WTC11 (cell line): ENCODE data around the gene WIPF3. TPM values are rescaled to one million over a fixed set of nuclear protein-coding genes. Genes with fewer than 3 reads are reported as not detected.

ENCODE experiments used
- ATAC-seq: fragments of 200-7000 bp; cut with Tn5 transposase; 2 replicates; pipeline ENCODE4 v1.10.0; 2021; ENCODE audit warnings: mild to moderate bottlenecking, moderate library complexity
- CTCF ChIA-PET: fragments of 300-600 bp; sonication (Branson Sonifier 250); formaldehyde crosslinking; loops from one replicate; lab custom pipeline; 2021; ENCODE audit warnings: antibody characterized with exemption; lab: Charles Lee
- POLR2A ChIA-PET: fragments of 350-600 bp; sonication (Branson Sonifier 250); formaldehyde crosslinking; loops from one replicate; lab custom pipeline; 2021; ENCODE audit warnings: antibody characterized with exemption; lab: Charles Lee
- DNase-seq: peaks from one replicate; pipeline ENCODE4 v3.0.0; 2021; ENCODE audit warnings: low spot score
- H3K27ac Mint-ChIP-seq: 2 replicates; pipeline ENCODE4 v1.8.0; 2021; ENCODE audit warnings: mixed read lengths
- H3K27me3 Mint-ChIP-seq: 2 replicates; pipeline ENCODE4 v1.8.0; 2021; ENCODE audit warnings: low read depth, mild to moderate bottlenecking, moderate library complexity, mixed read lengths
- H3K36me3 Mint-ChIP-seq: 2 replicates; pipeline ENCODE4 v1.8.0; 2021; ENCODE audit warnings: mixed read lengths
- H3K4me1 Mint-ChIP-seq: 2 replicates; pipeline ENCODE4 v1.8.0; 2022; ENCODE audit warnings: mixed read lengths
- H3K4me3 Mint-ChIP-seq: 2 replicates; pipeline ENCODE4 v1.8.0; 2021; ENCODE audit warnings: mild to moderate bottlenecking, moderate library complexity, mixed read lengths
- H3K9me3 Mint-ChIP-seq: 2 replicates; pipeline ENCODE4 v1.8.0; 2021; ENCODE audit warnings: mixed read lengths
- ESRRA ChIP-seq: sonication (generic); formaldehyde crosslinking; IDR thresholded peaks from 2 replicates; pipeline ENCODE4 v1.8.1; 2022; ENCODE audit warnings: mild to moderate bottlenecking, missing genetic modification reagents, borderline replicate concordance
- FOXP1 ChIP-seq: sonication (generic); formaldehyde crosslinking; IDR thresholded peaks from 2 replicates; pipeline ENCODE4 v1.8.0; 2022; ENCODE audit warnings: missing genetic modification reagents, mild to moderate bottlenecking, moderate library complexity, borderline replicate concordance
- IRF2 ChIP-seq: sonication (generic); formaldehyde crosslinking; IDR thresholded peaks from 2 replicates; pipeline ENCODE4 v1.8.0; 2022; ENCODE audit warnings: low read depth, missing genetic modification reagents, borderline replicate concordance
- JUN ChIP-seq: sonication (generic); formaldehyde crosslinking; IDR thresholded peaks from 2 replicates; pipeline ENCODE4 v1.8.0; 2023; ENCODE audit warnings: mild to moderate bottlenecking, missing genetic modification reagents
- KAT7 ChIP-seq: sonication (generic); formaldehyde crosslinking; IDR thresholded peaks from 2 replicates; pipeline ENCODE4 v1.8.1; 2023; ENCODE audit warnings: missing genetic modification reagents, mild to moderate bottlenecking, borderline replicate concordance
- MYBL2 ChIP-seq: sonication (generic); formaldehyde crosslinking; IDR thresholded peaks from 2 replicates; pipeline ENCODE4 v1.8.1; 2023; ENCODE audit warnings: mild to moderate bottlenecking, moderate library complexity, missing genetic modification reagents
- NFATC4 ChIP-seq: fragments of 250-450 bp; sonication (Bioruptor Pico); IDR thresholded peaks from 2 replicates; pipeline ENCODE4 v1.9.0; 2021; ENCODE audit warnings: mild to moderate bottlenecking
- RELA ChIP-seq: sonication (generic); formaldehyde crosslinking; IDR thresholded peaks from 2 replicates; pipeline ENCODE4 v1.8.1; 2022; ENCODE audit warnings: missing genetic modification reagents, mild to moderate bottlenecking, borderline replicate concordance
- TEAD4 ChIP-seq: sonication (generic); formaldehyde crosslinking; IDR thresholded peaks from 2 replicates; pipeline ENCODE4 v1.8.0; 2022; ENCODE audit warnings: mild to moderate bottlenecking, missing genetic modification reagents
- ZNF138 ChIP-seq: sonication (generic); formaldehyde crosslinking; conservative IDR thresholded peaks from 2 replicates; pipeline ENCODE4 v1.8.1; 2022; ENCODE audit warnings: mild to moderate bottlenecking, moderate library complexity, missing genetic modification reagents
- ZNF219 ChIP-seq: sonication (generic); formaldehyde crosslinking; IDR thresholded peaks from 2 replicates; pipeline ENCODE4 v1.8.0; 2023; ENCODE audit warnings: missing genetic modification reagents, mild to moderate bottlenecking, borderline replicate concordance
- total RNA-seq: library from RNA; stranded (reverse); gene quantifications from 3 replicates; pipeline ENCODE4 v1.2.3, GENCODE V29; 2021
- TF ChIP-seq, protein P1 (sequence below): sonication (generic); formaldehyde crosslinking; IDR thresholded peaks from 2 replicates; pipeline ENCODE4 v1.8.0; 2022; ENCODE audit warnings: mild to moderate bottlenecking, missing genetic modification reagents
- TF ChIP-seq, protein P2 (sequence below): fragments of 250-450 bp; sonication (Bioruptor Pico); IDR thresholded peaks from 2 replicates; pipeline ENCODE4 v1.9.0; 2021; ENCODE audit warnings: mild to moderate bottlenecking
- TF ChIP-seq, protein P3 (sequence below): sonication (generic); formaldehyde crosslinking; IDR thresholded peaks from 2 replicates; pipeline ENCODE4 v1.8.1; 2023; ENCODE audit warnings: mild to moderate bottlenecking, missing genetic modification reagents, borderline replicate concordance
- TF ChIP-seq, protein P4 (sequence below): sonication (generic); formaldehyde crosslinking; IDR thresholded peaks from 2 replicates; pipeline ENCODE4 v1.8.1; 2022; ENCODE audit warnings: low read depth, missing genetic modification reagents, borderline replicate concordance
- TF ChIP-seq, protein P5 (sequence below): sonication (generic); formaldehyde crosslinking; IDR thresholded peaks from 2 replicates; pipeline ENCODE4 v1.8.1; 2022; ENCODE audit warnings: low read depth, mild to moderate bottlenecking, moderate library complexity, missing genetic modification reagents, borderline replicate concordance

Gene WIPF3
- total RNA-seq, 1 experiment from 2014 or later: 9.9 TPM

DNA sequence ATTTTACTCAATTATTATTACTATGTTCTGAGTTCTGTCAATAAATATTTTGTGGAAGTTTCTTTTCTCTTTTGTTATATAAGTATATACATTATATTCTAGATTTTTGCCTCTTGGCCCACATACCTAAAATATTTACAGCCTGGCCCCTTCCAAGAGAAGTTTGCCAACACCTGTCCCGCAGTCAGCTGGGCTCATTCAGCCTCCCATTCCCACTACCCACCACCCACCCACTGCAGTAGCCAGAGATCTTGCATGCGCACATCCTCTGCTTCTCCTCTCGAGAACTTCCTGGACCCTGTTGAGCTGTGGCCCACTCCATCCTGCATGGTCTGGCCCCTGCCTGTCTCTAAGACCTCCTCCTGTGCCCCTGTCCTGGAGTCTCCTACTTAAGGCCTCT, 33.6 kb downstream of the WIPF3 start:
- Mint-ChIP-seq H3K36me3 (no peaks in the 10 kb centered on the region), H3K27me3 (no peaks in the 10 kb centered on the region), H3K27ac (no peak overlapping the region), H3K4me1 (peaks cover 20% of the 10 kb centered on the region), H3K9me3 (no peaks in the 10 kb centered on the region), H3K4me3 (no peak overlapping the region)
- peak; percentile 41; the same call in 1 of the 2 replicates for ATAC-seq
- no peak for DNase-seq
- no peak for TF ChIP-seq ZNF219 (CRISPR knock-in tag)
- TF ChIP-seq, protein P1, sequence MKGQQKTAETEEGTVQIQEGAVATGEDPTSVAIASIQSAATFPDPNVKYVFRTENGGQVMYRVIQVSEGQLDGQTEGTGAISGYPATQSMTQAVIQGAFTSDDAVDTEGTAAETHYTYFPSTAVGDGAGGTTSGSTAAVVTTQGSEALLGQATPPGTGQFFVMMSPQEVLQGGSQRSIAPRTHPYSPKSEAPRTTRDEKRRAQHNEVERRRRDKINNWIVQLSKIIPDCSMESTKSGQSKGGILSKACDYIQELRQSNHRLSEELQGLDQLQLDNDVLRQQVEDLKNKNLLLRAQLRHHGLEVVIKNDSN: no peak
- no peak for TF ChIP-seq MYBL2
- POLR2A ChIA-PET: no interaction called here
- CTCF ChIA-PET: no interaction called here

DNA sequence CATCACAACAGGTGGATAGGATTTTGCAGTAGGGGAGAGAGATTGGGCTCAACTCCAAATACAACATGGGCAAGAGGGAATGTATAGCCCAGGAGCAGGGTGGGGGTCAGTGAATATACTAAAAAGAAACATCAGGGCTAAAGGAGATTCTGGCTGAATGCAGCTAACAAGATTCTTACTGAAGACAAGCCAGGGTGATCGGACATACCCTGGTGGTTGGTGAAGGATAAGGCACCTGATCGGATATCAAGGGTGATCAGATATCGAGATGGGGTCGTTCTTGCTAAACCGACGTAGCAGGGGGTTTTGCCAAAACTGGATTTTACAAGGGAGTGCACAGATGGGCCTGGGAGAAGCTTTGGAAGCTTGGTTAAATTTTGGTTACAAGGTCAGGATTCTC, 34.4 kb downstream of the WIPF3 start:
- TF ChIP-seq KAT7 (CRISPR knock-in tag): no peak
- no peak for ATAC-seq

DNA sequence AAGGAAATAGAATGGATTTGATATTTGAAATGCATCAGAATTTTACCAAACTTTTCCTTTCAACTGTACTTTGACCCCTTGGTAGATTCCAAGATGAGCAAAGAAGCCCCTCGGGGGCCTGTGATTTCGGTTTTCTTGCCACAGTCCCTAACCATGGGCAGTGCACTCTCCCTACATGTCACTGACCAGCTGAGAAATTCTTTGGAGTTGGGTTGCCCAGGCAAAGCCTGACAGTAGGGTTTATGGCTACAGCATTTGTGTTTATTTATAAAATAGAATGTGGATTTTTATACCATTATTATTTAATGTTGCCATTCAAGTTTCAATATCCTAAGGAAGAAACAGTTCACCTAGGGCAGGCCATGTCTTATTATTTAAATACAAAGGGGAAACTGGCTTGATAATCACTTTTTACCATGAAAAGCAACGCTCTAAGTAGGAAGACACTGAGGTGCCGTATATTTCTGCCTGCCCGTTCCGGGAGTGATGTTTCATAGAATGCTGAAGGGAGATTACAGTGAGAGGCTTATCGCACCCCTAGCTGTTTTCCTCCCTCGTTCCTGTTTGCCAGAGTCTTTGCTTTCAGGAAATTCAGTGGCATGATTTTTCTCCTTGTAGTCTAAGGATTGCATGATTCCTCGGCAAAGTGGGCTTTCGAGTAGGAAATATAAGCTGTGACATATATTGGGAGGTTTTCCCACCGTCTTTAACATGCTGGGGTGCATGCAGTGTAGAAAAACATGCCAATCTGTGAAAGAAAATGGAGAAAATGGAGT, 35.8 kb downstream of the WIPF3 start:
- ChIA-PET POLR2A (no interaction called here), CTCF (no interaction called here)
- H3K4me1 Mint-ChIP-seq: peaks cover 23% of the 10 kb centered on the region
- no peaks in the 10 kb centered on the region for H3K36me3 Mint-ChIP-seq
- no peak for ATAC-seq
- H3K4me3 Mint-ChIP-seq: no peak overlapping the region
- TF ChIP-seq NFATC4 (no peak), FOXP1 (no peak), TEAD4 (CRISPR knock-in tag) (no peak), JUN (CRISPR knock-in tag) (no peak), RELA (CRISPR knock-in tag) (no peak), ZNF138 (CRISPR knock-in tag) (no peak), IRF2 (CRISPR knock-in tag) (no peak), ESRRA (CRISPR knock-in tag) (no peak)
- TF ChIP-seq, protein P2, sequence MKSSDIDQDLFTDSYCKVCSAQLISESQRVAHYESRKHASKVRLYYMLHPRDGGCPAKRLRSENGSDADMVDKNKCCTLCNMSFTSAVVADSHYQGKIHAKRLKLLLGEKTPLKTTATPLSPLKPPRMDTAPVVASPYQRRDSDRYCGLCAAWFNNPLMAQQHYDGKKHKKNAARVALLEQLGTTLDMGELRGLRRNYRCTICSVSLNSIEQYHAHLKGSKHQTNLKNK (CRISPR knock-in tag): no peak
- TF ChIP-seq, protein P3, sequence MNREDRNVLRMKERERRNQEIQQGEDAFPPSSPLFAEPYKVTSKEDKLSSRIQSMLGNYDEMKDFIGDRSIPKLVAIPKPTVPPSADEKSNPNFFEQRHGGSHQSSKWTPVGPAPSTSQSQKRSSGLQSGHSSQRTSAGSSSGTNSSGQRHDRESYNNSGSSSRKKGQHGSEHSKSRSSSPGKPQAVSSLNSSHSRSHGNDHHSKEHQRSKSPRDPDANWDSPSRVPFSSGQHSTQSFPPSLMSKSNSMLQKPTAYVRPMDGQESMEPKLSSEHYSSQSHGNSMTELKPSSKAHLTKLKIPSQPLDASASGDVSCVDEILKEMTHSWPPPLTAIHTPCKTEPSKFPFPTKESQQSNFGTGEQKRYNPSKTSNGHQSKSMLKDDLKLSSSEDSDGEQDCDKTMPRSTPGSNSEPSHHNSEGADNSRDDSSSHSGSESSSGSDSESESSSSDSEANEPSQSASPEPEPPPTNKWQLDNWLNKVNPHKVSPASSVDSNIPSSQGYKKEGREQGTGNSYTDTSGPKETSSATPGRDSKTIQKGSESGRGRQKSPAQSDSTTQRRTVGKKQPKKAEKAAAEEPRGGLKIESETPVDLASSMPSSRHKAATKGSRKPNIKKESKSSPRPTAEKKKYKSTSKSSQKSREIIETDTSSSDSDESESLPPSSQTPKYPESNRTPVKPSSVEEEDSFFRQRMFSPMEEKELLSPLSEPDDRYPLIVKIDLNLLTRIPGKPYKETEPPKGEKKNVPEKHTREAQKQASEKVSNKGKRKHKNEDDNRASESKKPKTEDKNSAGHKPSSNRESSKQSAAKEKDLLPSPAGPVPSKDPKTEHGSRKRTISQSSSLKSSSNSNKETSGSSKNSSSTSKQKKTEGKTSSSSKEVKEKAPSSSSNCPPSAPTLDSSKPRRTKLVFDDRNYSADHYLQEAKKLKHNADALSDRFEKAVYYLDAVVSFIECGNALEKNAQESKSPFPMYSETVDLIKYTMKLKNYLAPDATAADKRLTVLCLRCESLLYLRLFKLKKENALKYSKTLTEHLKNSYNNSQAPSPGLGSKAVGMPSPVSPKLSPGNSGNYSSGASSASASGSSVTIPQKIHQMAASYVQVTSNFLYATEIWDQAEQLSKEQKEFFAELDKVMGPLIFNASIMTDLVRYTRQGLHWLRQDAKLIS (CRISPR knock-in tag): no peak
- TF ChIP-seq, protein P4, sequence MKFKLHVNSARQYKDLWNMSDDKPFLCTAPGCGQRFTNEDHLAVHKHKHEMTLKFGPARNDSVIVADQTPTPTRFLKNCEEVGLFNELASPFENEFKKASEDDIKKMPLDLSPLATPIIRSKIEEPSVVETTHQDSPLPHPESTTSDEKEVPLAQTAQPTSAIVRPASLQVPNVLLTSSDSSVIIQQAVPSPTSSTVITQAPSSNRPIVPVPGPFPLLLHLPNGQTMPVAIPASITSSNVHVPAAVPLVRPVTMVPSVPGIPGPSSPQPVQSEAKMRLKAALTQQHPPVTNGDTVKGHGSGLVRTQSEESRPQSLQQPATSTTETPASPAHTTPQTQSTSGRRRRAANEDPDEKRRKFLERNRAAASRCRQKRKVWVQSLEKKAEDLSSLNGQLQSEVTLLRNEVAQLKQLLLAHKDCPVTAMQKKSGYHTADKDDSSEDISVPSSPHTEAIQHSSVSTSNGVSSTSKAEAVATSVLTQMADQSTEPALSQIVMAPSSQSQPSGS (CRISPR knock-in tag): no peak
- TF ChIP-seq, protein P5, sequence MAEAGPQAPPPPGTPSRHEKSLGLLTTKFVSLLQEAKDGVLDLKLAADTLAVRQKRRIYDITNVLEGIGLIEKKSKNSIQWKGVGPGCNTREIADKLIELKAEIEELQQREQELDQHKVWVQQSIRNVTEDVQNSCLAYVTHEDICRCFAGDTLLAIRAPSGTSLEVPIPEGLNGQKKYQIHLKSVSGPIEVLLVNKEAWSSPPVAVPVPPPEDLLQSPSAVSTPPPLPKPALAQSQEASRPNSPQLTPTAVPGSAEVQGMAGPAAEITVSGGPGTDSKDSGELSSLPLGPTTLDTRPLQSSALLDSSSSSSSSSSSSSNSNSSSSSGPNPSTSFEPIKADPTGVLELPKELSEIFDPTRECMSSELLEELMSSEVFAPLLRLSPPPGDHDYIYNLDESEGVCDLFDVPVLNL (CRISPR knock-in tag): no peak
- no peak overlapping the region for H3K27ac Mint-ChIP-seq
- DNase-seq: no peak
- no peaks in the 10 kb centered on the region for H3K9me3 Mint-ChIP-seq
- no peaks in the 10 kb centered on the region for H3K27me3 Mint-ChIP-seq

More for the DNA sequence above, 34.4 kb downstream of the WIPF3 start:
- CTCF ChIA-PET: interaction anchor here (0.8 kb wide), 1 partner anchor 32 kb away, joined by 6 read pairs; no protein-coding TSS in a partner anchor
- Mint-ChIP-seq H3K36me3 (no peaks in the 10 kb centered on the region), H3K27me3 (no peaks in the 10 kb centered on the region), H3K9me3 (no peaks in the 10 kb centered on the region), H3K4me3 (no peak overlapping the region), H3K4me1 (peaks cover 23% of the 10 kb centered on the region), H3K27ac (no peak overlapping the region)
- POLR2A ChIA-PET: no interaction called here
- DNase-seq: no peak
